Middle frontal gyrus (tissue), 1 donor: Measurements from ENCODE around the gene TRMT1.

ENCODE experiments used
- DNase-seq: peaks from one replicate; pipeline ENCODE4 v3.0.0-alpha.2; 2015; ENCODE audit warnings: low spot score; ENCODE audit errors: extremely low spot score

TRMT1 gene

GRCh38 chr19:13072188-13072908 lies 44.2 kb downstream of the TRMT1 start:
- DNase-seq = peak; percentile 84

- no peak for DNase-seq
Observed at GRCh38 chr19:13071444-13072187, 44.9 kb downstream of the TRMT1 start.

- DNase-seq = no peak
Observed at GRCh38 chr19:13070425-13071140, 46.0 kb downstream of the TRMT1 start.

- DNase-seq = no peak
Observed at GRCh38 chr19:13069415-13070359, 46.9 kb downstream of the TRMT1 start.

GRCh38 chr19:13068085-13068846 lies 48.3 kb downstream of the TRMT1 start:
- no peak for DNase-seq

GRCh38 chr19:13066933-13067807 lies 49.4 kb downstream of the TRMT1 start:
- no peak for DNase-seq

- DNase-seq = no peak
Observed at GRCh38 chr19:13066226-13066625, 50.3 kb downstream of the TRMT1 start.

GRCh38 chr19:13064092-13064489 lies 52.4 kb downstream of the TRMT1 start:
- DNase-seq = no peak

GRCh38 chr19:13063461-13064091 lies 53.0 kb downstream of the TRMT1 start:
- DNase-seq = no peak

GRCh38 chr19:13062317-13062716 lies 54.2 kb downstream of the TRMT1 start:
- no peak for DNase-seq

- peak; percentile 86 for DNase-seq
Observed at GRCh38 chr19:13060964-13061927, 55.3 kb downstream of the TRMT1 start.

GRCh38 chr19:13060233-13060963 lies 56.1 kb downstream of the TRMT1 start:
- DNase-seq = no peak

GRCh38 chr19:13058951-13059660 lies 57.4 kb downstream of the TRMT1 start:
- DNase-seq = no peak

- DNase-seq = no peak
Observed at GRCh38 chr19:13057744-13058143, 58.8 kb downstream of the TRMT1 start.

- no peak for DNase-seq
Observed at GRCh38 chr19:13057147-13057572, 59.4 kb downstream of the TRMT1 start.

- no peak for DNase-seq
Observed at GRCh38 chr19:13056052-13056660, 60.4 kb downstream of the TRMT1 start.
